Astrocyte (in vitro differentiated cells and primary cell): ENCODE measurements around the gene SFXN3. TPM values are rescaled to one million over a fixed set of nuclear protein-coding genes. Genes with fewer than 3 reads are reported as not detected.

ENCODE experiments used
- DNase-seq: peaks from one replicate; pipeline ENCODE4 v3.0.0-alpha.2; 2010; ENCODE audit warnings: low read depth
- FAIRE-seq: peaks from 2 replicates; lab custom pipeline; 2011; peaks lifted over from hg19 to GRCh38; lab: Jason Lieb, UNC
- H2AFZ ChIP-seq: 2 replicates; pipeline ENCODE4 v1.6.0; 2012; ENCODE audit warnings: low read depth, low read length, inconsistent platforms
- H3K27ac ChIP-seq: 2 replicates; pipeline ENCODE4 v1.5.1; 2011; ENCODE audit warnings: low read depth, low read length, inconsistent platforms
- H3K27me3 ChIP-seq: 2 replicates; pipeline ENCODE4 v1.6.0; 2011; ENCODE audit warnings: low read length, inconsistent platforms; ENCODE audit not compliant: insufficient read depth
- H3K36me3 ChIP-seq: 2 replicates; pipeline ENCODE4 v1.5.1; 2011; ENCODE audit warnings: low read length, inconsistent platforms; ENCODE audit not compliant: insufficient read depth
- H3K4me1 ChIP-seq: 2 replicates; pipeline ENCODE4 v1.5.1; 2011; ENCODE audit warnings: low read length, inconsistent platforms; ENCODE audit not compliant: insufficient read depth
- H3K4me2 ChIP-seq: 2 replicates; pipeline ENCODE4 v1.6.0; 2012; ENCODE audit warnings: low read length, inconsistent platforms
- H3K4me3 ChIP-seq: 2 replicates; pipeline ENCODE4 v1.5.1; 2011; ENCODE audit warnings: low read depth, mild to moderate bottlenecking, low read length, inconsistent platforms; ENCODE audit not compliant: insufficient read depth
- H3K79me2 ChIP-seq: 2 replicates; pipeline ENCODE4 v1.6.0; 2012; ENCODE audit warnings: mild to moderate bottlenecking, low read length, inconsistent platforms; ENCODE audit not compliant: insufficient read depth
- H3K9ac ChIP-seq: 2 replicates; pipeline ENCODE4 v1.6.0; 2012; ENCODE audit warnings: mild to moderate bottlenecking, low read length, inconsistent platforms
- H3K9me3 ChIP-seq: 2 replicates; pipeline ENCODE4 v1.5.1; 2012; ENCODE audit warnings: low read depth, mild to moderate bottlenecking, low read length, inconsistent platforms; ENCODE audit not compliant: insufficient read depth
- H4K20me1 ChIP-seq: 2 replicates; pipeline ENCODE4 v1.6.0; 2012; ENCODE audit warnings: low read length, inconsistent platforms; ENCODE audit not compliant: insufficient read depth
- H3K27ac Mint-ChIP-seq: one replicate; pipeline ENCODE4 v1.8.0; 2021; ENCODE audit warnings: mild to moderate bottlenecking, mixed read lengths; ENCODE audit not compliant: unreplicated experiment
- H3K27me3 Mint-ChIP-seq: one replicate; pipeline ENCODE4 v1.8.0; 2021; ENCODE audit warnings: low read depth, mixed read lengths; ENCODE audit not compliant: unreplicated experiment
- H3K36me3 Mint-ChIP-seq: one replicate; pipeline ENCODE4 v1.8.0; 2021; ENCODE audit warnings: low read depth, mixed read lengths; ENCODE audit not compliant: unreplicated experiment
- H3K4me1 Mint-ChIP-seq: one replicate; pipeline ENCODE4 v1.8.0; 2021; ENCODE audit warnings: low read depth, mixed read lengths; ENCODE audit not compliant: unreplicated experiment
- H3K4me3 Mint-ChIP-seq: one replicate; pipeline ENCODE4 v1.8.0; 2021; ENCODE audit warnings: mild to moderate bottlenecking, moderate library complexity, mixed read lengths; ENCODE audit not compliant: unreplicated experiment
- H3K9me3 Mint-ChIP-seq: one replicate; pipeline ENCODE4 v1.8.0; 2021; ENCODE audit warnings: mild to moderate bottlenecking, mixed read lengths; ENCODE audit not compliant: unreplicated experiment
- EZH2 ChIP-seq: IDR thresholded peaks from 2 replicates; pipeline ENCODE4 v1.6.1; 2012; ENCODE audit warnings: mild to moderate bottlenecking, low read length, inconsistent platforms; ENCODE audit not compliant: insufficient read depth
- total RNA-seq: library from RNA; stranded (reverse); gene quantifications from 2 replicates; pipeline ENCODE4 v1.2.1, GENCODE V29; 2021
- TF ChIP-seq, protein P1 (sequence below): IDR thresholded peaks from 2 replicates; pipeline ENCODE4 v1.5.1; 2011; ENCODE audit warnings: low read depth, mild to moderate bottlenecking, inconsistent platforms, low read length, moderate library complexity; ENCODE audit not compliant: insufficient read depth

Gene SFXN3
- total RNA-seq, 1 donor from 2014 or later = 68.3 TPM

- Histone ChIP-seq H3K4me1 (peaks cover 14% of the 10 kb centered on the region), H2AFZ (no peak overlapping the region), H3K79me2 (no peaks in the 10 kb centered on the region), H3K9me3 (no peaks in the 10 kb centered on the region), H3K4me2 (no peak overlapping the region), H3K27ac (no peak overlapping the region), H3K36me3 (peaks cover 34% of the 10 kb centered on the region), H4K20me1 (peaks cover 47% of the 10 kb centered on the region), H3K9ac (no peak overlapping the region), H3K4me3 (no peak overlapping the region), H3K27me3 (no peaks in the 10 kb centered on the region)
- FAIRE-seq (no peak), DNase-seq (peak; percentile 73)
- Mint-ChIP-seq H3K9me3 (no peaks in the 10 kb centered on the region), H3K4me1 (peaks cover 14% of the 10 kb centered on the region), H3K4me3 (peak overlapping the region; percentile 16), H3K27me3 (peaks cover 4% of the 10 kb centered on the region), H3K36me3 (peaks cover 23% of the 10 kb centered on the region), H3K27ac (peak overlapping the region; percentile 81)
- TF ChIP-seq, protein P1, sequence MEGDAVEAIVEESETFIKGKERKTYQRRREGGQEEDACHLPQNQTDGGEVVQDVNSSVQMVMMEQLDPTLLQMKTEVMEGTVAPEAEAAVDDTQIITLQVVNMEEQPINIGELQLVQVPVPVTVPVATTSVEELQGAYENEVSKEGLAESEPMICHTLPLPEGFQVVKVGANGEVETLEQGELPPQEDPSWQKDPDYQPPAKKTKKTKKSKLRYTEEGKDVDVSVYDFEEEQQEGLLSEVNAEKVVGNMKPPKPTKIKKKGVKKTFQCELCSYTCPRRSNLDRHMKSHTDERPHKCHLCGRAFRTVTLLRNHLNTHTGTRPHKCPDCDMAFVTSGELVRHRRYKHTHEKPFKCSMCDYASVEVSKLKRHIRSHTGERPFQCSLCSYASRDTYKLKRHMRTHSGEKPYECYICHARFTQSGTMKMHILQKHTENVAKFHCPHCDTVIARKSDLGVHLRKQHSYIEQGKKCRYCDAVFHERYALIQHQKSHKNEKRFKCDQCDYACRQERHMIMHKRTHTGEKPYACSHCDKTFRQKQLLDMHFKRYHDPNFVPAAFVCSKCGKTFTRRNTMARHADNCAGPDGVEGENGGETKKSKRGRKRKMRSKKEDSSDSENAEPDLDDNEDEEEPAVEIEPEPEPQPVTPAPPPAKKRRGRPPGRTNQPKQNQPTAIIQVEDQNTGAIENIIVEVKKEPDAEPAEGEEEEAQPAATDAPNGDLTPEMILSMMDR = peak; percentile 82
- TF ChIP-seq EZH2 = no peak
Observed at GRCh38 chr10:101041252-101041761, 10.3 kb downstream of the SFXN3 start.

DNA sequence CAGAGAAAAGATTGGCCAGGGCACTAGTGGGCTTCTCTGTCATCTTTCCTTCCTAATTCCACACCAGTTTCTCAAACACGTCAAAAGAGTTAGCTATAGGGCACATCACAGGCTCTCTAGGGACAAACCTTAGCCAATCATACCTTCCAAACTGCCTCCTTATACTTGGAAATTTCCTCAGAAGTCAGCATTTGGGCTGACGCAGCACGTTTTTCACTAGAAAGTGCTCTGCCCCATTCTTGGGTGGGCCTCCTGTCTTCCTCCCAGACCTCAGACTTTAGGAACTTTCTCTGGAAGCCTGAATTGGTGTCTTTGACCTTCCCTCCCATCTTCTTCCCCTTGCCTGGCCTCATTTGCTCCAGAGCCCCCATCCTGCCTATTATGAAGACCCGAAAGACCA lies 11.1 kb downstream of the SFXN3 start:
- Histone ChIP-seq H3K9ac (peak overlapping the region; percentile 90), H2AFZ (no peak overlapping the region), H3K4me3 (peak overlapping the region; percentile 72), H3K79me2 (no peaks in the 10 kb centered on the region), H4K20me1 (peaks cover 39% of the 10 kb centered on the region), H3K4me2 (peak overlapping the region; percentile 90), H3K4me1 (peaks cover 22% of the 10 kb centered on the region), H3K27ac (peak overlapping the region; percentile 91), H3K27me3 (no peaks in the 10 kb centered on the region), H3K36me3 (peaks cover 28% of the 10 kb centered on the region), H3K9me3 (no peaks in the 10 kb centered on the region)
- no peaks in the 10 kb centered on the region for H3K9me3 Mint-ChIP-seq
- H3K27ac Mint-ChIP-seq = peak overlapping the region; percentile 99
- TF ChIP-seq EZH2 = no peak
- TF ChIP-seq, protein P1 = no peak
- H3K27me3 Mint-ChIP-seq = peaks cover 12% of the 10 kb centered on the region
- peaks cover 16% of the 10 kb centered on the region for H3K4me1 Mint-ChIP-seq
- FAIRE-seq (no peak), DNase-seq (no peak)
- H3K36me3 Mint-ChIP-seq = peaks cover 21% of the 10 kb centered on the region
- peak overlapping the region; percentile 87 for H3K4me3 Mint-ChIP-seq

GRCh38 chr10:101042667-101043362 lies 11.8 kb downstream of the SFXN3 start:
- H3K79me2 ChIP-seq = no peaks in the 10 kb centered on the region
- H3K27me3 ChIP-seq = no peaks in the 10 kb centered on the region
- peaks cover 28% of the 10 kb centered on the region for H3K4me1 ChIP-seq
- peak overlapping the region; percentile 99 for H3K27ac Mint-ChIP-seq
- H3K36me3 Mint-ChIP-seq = peaks cover 16% of the 10 kb centered on the region
- peaks cover 32% of the 10 kb centered on the region for H4K20me1 ChIP-seq
- H3K4me3 ChIP-seq = peak overlapping the region; percentile 72
- peak overlapping the region; percentile 92 for H2AFZ ChIP-seq
- FAIRE-seq (peak; percentile 13), DNase-seq (peak; percentile 90)
- TF ChIP-seq, protein P1 = no peak
- no peak for TF ChIP-seq EZH2
- peaks cover 19% of the 10 kb centered on the region for H3K27me3 Mint-ChIP-seq
- no peaks in the 10 kb centered on the region for H3K9me3 Mint-ChIP-seq
- H3K4me2 ChIP-seq = peak overlapping the region; percentile 90
- H3K4me3 Mint-ChIP-seq = peak overlapping the region; percentile 87
- peak overlapping the region; percentile 90 for H3K9ac ChIP-seq
- H3K27ac ChIP-seq = peak overlapping the region; percentile 91
- H3K36me3 ChIP-seq = peaks cover 21% of the 10 kb centered on the region
- H3K9me3 ChIP-seq = no peaks in the 10 kb centered on the region
- peaks cover 16% of the 10 kb centered on the region for H3K4me1 Mint-ChIP-seq
